Testis (tissue), 3 donors: ENCODE measurements around the gene F5. TPM values are rescaled to one million over a fixed set of nuclear protein-coding genes. Genes with fewer than 3 reads are reported as not detected.
"Not testable (repeated sequence)": the region's sequence is repeated elsewhere in the genome, so short reads cannot be mapped to it uniquely, and the experiment has no call there.

Source experiments
- DNase-seq: peaks from one replicate; pipeline ENCODE4 v3.0.0-alpha.2; 2019
- H3K27ac ChIP-seq, 2 donors: fragments of 200-600 bp; sonication (generic); one replicate each; pipeline ENCODE4 v1.5.1; 2019
- H3K27me3 ChIP-seq: fragments of 200-600 bp; sonication (generic); one replicate; pipeline ENCODE4 v1.5.1; 2019
- H3K36me3 ChIP-seq: fragments of 200-600 bp; sonication (generic); one replicate; pipeline ENCODE4 v1.5.1; 2017; ENCODE audit warnings: low read depth; ENCODE audit errors: missing control alignments
- H3K4me1 ChIP-seq: fragments of 200-600 bp; sonication (generic); one replicate; pipeline ENCODE4 v1.5.1; 2019
- H3K4me3 ChIP-seq, 2 donors: fragments of 200-600 bp; sonication (generic); one replicate each; pipeline ENCODE4 v1.5.1; 2017 to 2019
- H3K9me3 ChIP-seq: fragments of 200-600 bp; sonication (generic); one replicate; pipeline ENCODE4 v1.5.1; 2017
- POLR2A ChIP-seq: fragments of 450-650 bp; IDR thresholded peaks from one replicate; pipeline ENCODE4 v1.6.1; 2017; ENCODE audit warnings: antibody characterized with exemption, mild to moderate bottlenecking, moderate library complexity
- WGBS, 2 donors: methylation state at CpG; one replicate each; pipeline ENCODE4 v1.1.5; 2018; 5-methylcytosine and 5-hydroxymethylcytosine counted together
- intact Hi-C: fragments of 100-400 bp; cut with DNase I; formaldehyde crosslinking; loops from one replicate; pipeline ENCODE4 v1.15.1; 2023; ENCODE audit warnings: low total_unique reads
- polyA plus RNA-seq: library from polyadenylated mRNA; stranded (reverse); fragments of 350-450 nt; fragmentation: Illumina TruSeq; extraction: RNeasy Lipid Tissue Mini Kit (QIAGEN cat#74804); gene quantifications from one replicate; pipeline ENCODE4 v1.2.3, GENCODE V29; 2014; ENCODE audit warnings: low read depth, low replicate concordance; ENCODE audit not compliant: insufficient read depth
- total RNA-seq, 2 donors: library from RNA; depleted of rRNA; stranded (reverse); fragments of >200 nt; gene quantifications; one replicate each; pipeline ENCODE4 v1.2.3, GENCODE V29; 2016
- TF ChIP-seq, protein P1 (sequence below), 3 experiments: fragments of 450-650 bp in 2 of 3; fragments of 200-600 bp in 1 of 3; sonication (generic) in 1 of 3; IDR thresholded peaks; one replicate each; pipeline ENCODE4 v1.5.1; 2016 to 2019; ENCODE audit warnings: antibody characterized with exemption in 3 of 3, mild to moderate bottlenecking in 2 of 3, moderate library complexity in 1 of 3

The F5 gene
- total and polyA plus RNA-seq, 3 donors from 2014 or later, result 0.63 to 5.2 (median 2.0) TPM

DNA sequence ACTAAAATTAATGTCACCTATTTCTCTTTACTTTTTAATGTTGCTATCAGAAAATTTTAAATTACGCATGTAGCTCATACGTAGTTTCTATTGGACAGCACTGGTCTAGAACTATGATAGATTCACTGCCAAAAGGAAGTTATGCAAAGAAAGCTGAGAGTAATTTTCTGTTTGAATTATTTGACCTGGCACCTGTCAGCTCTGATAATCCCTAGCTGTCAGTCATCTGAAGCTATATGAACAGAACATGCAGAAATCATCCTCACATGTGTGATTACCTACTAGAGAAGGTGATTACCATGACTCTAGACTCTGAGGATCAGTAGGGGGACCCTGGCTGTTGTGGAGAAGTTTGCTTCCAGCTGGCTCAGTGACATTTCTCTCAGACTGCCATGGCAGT, 40.8 kb downstream of the F5 start:
- no peak overlapping the region for H3K27ac ChIP-seq
- no peak for DNase-seq
- 87% methylated on average over 2 of the region's 2 CpGs for WGBS, 2 donors
- intact Hi-C loops, result no loop called here
- no peaks in the 10 kb centered on the region for H3K36me3 ChIP-seq
- H3K4me3 ChIP-seq, result no peak overlapping the region
- no peaks in the 10 kb centered on the region for H3K4me1 ChIP-seq
- H3K9me3 ChIP-seq, result no peaks in the 10 kb centered on the region
- no peaks in the 10 kb centered on the region for H3K27me3 ChIP-seq
- TF ChIP-seq POLR2A, result no peak
- TF ChIP-seq, protein P1, sequence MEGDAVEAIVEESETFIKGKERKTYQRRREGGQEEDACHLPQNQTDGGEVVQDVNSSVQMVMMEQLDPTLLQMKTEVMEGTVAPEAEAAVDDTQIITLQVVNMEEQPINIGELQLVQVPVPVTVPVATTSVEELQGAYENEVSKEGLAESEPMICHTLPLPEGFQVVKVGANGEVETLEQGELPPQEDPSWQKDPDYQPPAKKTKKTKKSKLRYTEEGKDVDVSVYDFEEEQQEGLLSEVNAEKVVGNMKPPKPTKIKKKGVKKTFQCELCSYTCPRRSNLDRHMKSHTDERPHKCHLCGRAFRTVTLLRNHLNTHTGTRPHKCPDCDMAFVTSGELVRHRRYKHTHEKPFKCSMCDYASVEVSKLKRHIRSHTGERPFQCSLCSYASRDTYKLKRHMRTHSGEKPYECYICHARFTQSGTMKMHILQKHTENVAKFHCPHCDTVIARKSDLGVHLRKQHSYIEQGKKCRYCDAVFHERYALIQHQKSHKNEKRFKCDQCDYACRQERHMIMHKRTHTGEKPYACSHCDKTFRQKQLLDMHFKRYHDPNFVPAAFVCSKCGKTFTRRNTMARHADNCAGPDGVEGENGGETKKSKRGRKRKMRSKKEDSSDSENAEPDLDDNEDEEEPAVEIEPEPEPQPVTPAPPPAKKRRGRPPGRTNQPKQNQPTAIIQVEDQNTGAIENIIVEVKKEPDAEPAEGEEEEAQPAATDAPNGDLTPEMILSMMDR (IDR thresholded peaks at IDR 0.05), result no peak

- Histone ChIP-seq H3K27me3 (no peaks in the 10 kb centered on the region), H3K4me3 (no peak overlapping the region), H3K4me1 (no peaks in the 10 kb centered on the region), H3K36me3 (no peaks in the 10 kb centered on the region), H3K27ac (no peak overlapping the region), H3K9me3 (no peaks in the 10 kb centered on the region)
- no peak for DNase-seq
- WGBS, 2 donors, result 83 to 85% methylated on average over 3 of the region's 3 CpGs
- TF ChIP-seq, protein P1 (IDR thresholded peaks at IDR 0.05), result no peak
- TF ChIP-seq POLR2A, result no peak
- intact Hi-C loops, result no loop called here
Measured at GRCh38 chr1:169538998-169539871, 47.0 kb downstream of the F5 start.

DNA sequence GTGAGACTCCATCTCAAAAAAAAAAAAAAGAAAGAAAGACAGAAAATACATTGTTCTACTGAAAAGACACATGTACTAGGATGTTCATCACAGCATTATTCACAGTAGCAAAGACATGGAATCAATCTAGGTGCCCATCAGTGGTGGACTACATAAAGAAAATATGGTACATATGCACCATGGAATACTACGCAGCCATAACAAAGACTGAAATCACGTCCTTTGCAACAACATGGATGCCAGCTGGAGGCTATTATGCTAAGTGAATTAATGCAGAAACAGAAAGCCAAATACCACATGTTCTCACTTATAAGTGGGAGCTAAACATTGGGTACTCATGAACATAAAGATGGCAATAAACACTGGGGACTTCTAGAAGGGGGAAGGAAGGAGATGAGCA, 51.6 kb downstream of the F5 start:
- Histone ChIP-seq H3K4me3 (no peak overlapping the region), H3K36me3 (no peaks in the 10 kb centered on the region), H3K27ac (no peak overlapping the region), H3K27me3 (no peaks in the 10 kb centered on the region), H3K9me3 (no peaks in the 10 kb centered on the region), H3K4me1 (no peaks in the 10 kb centered on the region)
- TF ChIP-seq, protein P1 (IDR thresholded peaks at IDR 0.05), result no peak
- TF ChIP-seq POLR2A, result no peak
- intact Hi-C loops, result no loop called here
- no peak for DNase-seq
- WGBS, 2 donors, result 86 to 93% methylated on average over 2 of the region's 2 CpGs

DNA sequence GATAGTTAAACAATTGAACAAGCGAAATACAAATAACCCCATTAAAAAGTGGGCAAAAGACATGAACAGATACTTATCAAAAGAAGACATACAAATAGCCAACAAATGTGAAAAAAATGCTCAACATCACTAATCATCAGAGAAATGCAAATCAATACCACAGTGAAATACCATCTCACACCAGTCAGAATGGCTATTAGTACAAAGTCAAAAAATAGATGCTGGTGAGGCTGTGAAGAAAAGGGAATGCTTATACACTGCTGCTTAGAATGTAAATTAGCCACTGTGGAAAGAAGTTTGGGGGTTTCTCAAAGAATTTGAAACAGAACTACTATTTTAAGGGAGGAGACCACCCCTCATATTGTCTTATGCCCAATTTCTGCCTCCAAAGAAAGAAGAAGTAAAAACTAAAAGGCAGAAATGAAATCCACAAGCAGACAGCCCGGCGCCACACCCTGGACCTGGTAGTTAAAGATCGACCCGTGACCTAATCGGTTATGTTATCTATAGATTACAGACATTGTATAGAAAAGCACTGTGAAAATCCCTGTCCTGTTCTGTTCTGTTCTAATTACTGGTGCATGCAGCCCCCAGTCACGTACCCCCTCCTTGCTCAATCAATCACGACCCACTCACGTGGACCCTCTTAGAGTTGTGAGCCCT, 52.6 kb downstream of the F5 start:
- DNase-seq, H3K4me1 ChIP-seq, H3K4me3 ChIP-seq, H3K9me3 ChIP-seq, H3K27ac ChIP-seq, intact Hi-C loops, H3K27me3 ChIP-seq, H3K36me3 ChIP-seq: not testable (repeated sequence)
- 89 to 92% methylated on average over 9 of the region's 9 CpGs for WGBS, 2 donors

DNA sequence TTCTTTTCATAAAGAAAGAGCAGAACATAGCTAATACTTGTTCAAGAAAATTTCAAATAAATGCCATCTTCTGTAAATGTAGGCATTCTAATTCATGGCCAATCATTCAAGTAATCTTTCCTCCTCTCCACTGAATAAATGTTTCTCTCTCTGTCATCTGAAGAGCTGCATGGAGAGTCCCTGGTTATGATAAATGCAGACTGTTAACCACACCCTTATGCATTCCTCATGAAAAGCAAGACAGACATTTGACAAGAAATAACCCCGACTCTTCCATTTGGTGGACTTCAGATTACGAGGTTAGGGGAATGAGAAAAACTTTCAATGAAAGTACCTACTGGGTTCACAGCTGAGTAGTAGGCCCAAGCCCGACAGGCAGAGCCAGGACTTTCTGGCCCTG, 55.8 kb downstream of the F5 start:
- 83 to 96% methylated on average over 3 of the region's 3 CpGs for WGBS, 2 donors

More for the DNA sequence above, 55.8 kb downstream of the F5 start:
- Histone ChIP-seq H3K27me3 (no peaks in the 10 kb centered on the region), H3K36me3 (no peaks in the 10 kb centered on the region), H3K4me1 (peaks cover 4% of the 10 kb centered on the region), H3K9me3 (no peaks in the 10 kb centered on the region), H3K4me3 (no peak overlapping the region), H3K27ac (no peak overlapping the region)
- no peak for DNase-seq
- intact Hi-C loops, result no loop called here
- TF ChIP-seq POLR2A, result no peak
- TF ChIP-seq, protein P1 (IDR thresholded peaks at IDR 0.05), result no peak
